Liver (tissue), 3 donors: ENCODE results near the gene PC.

Source experiments
- CTCF ChIP-seq: fragments of 150-350 bp; IDR thresholded peaks from 2 replicates; pipeline ENCODE4 v1.5.1; 2017; ENCODE audit warnings: improper control_type of control experiment, low read depth, low read length; ENCODE audit not compliant: missing input control
- EGR1 ChIP-seq, 2 donors: IDR thresholded peaks; 2 replicates each; pipeline ENCODE4 v1.6.1; 2016 to 2018; ENCODE audit warnings: antibody characterized with exemption in 2 of 2, low read depth in 2 of 2
- FOXA2 ChIP-seq: IDR thresholded peaks from 2 replicates; pipeline ENCODE4 v1.6.1; 2016; ENCODE audit warnings: antibody characterized with exemption
- GABPA ChIP-seq, 2 donors: IDR thresholded peaks in 1 of 2; conservative IDR thresholded peaks in 1 of 2; 2 replicates each; pipeline ENCODE4 v1.6.1; 2016; ENCODE audit warnings: antibody characterized with exemption in 2 of 2, mild to moderate bottlenecking in 1 of 2, moderate library complexity in 1 of 2
- JUND ChIP-seq, 2 donors: IDR thresholded peaks; 2 replicates each; pipeline ENCODE4 v1.6.1; 2016; ENCODE audit warnings: antibody characterized with exemption in 2 of 2
- MAX ChIP-seq: IDR thresholded peaks from 2 replicates; pipeline ENCODE4 v1.6.1; 2016; ENCODE audit warnings: antibody characterized with exemption
- RAD21 ChIP-seq, 2 donors: IDR thresholded peaks; 2 replicates each; pipeline ENCODE4 v1.6.1; 2016; ENCODE audit warnings: antibody characterized with exemption in 2 of 2, mild to moderate bottlenecking in 2 of 2
- TAF1 ChIP-seq: conservative IDR thresholded peaks from 2 replicates; pipeline ENCODE4 v1.6.1; 2016; ENCODE audit warnings: antibody characterized with exemption, mild to moderate bottlenecking
- YY1 ChIP-seq: IDR thresholded peaks from 2 replicates; pipeline ENCODE4 v1.6.1; 2016; ENCODE audit warnings: antibody characterized with exemption, mild to moderate bottlenecking
- donor health status: healthy.
- donor health status: healthy.

- TF ChIP-seq CTCF = no peak
- no peak for TF ChIP-seq EGR1 (IDR thresholded peaks at IDR 0.05; ENCODE audit: low read depth in 2 of 2)
- no peak for TF ChIP-seq TAF1
- no peak for TF ChIP-seq GABPA (IDR thresholded peaks at IDR 0.05 in 1 of 2, conservative IDR thresholded peaks at IDR 0.05 in 1 of 2)
- TF ChIP-seq YY1 = no peak
- TF ChIP-seq MAX = no peak
- TF ChIP-seq RAD21 (IDR thresholded peaks at IDR 0.05) = no peak
- no peak for TF ChIP-seq FOXA2
- no peak for TF ChIP-seq JUND (IDR thresholded peaks at IDR 0.05)
These were observed 87.3 kb downstream of the PC start for GRCh38 chr11:66870616-66871520.
